ENCODE measurements around the gene TNNC1. TPM values are rescaled to one million over a fixed set of nuclear protein-coding genes. Genes with fewer than 3 reads are reported as not detected.

The TNNC1 gene
- total and polyA plus RNA-seq, 12 donors: 6,035 to 18,066 (median 8,315) TPM

DNA sequence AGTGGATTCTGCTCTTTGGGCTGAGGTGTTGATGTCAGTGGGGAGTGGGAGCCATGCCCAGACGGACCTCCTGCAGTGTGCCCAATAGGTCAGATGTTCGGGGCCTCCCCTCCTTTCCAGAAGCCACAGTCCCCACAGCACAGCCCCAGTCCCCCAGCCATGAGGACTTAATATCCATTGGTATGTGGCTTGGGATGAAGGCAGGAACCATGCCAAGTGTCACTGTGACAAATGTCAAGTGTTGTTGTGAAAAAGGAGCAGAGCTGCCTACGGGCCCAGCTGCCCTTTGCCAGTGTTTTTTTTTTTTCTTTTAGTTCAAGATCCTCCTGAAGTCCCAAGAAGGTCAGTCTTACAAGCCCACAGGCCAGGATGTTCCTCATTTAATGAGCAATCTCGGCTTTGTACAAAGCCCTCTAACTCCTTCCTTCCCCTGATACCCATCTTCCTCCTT lies 21.1 kb downstream of the TNNC1 start:
- Histone ChIP-seq H3K4me1 (peaks cover 34 to 89% (median 70%) of the 10 kb centered on the region in 9 donors), H3K36me3 (no peaks in the 10 kb centered on the region), H3K4me3 (no peak overlapping the region), H3K27ac (peak overlapping the region; percentile 41 to 86 (median 72)), H3K27me3 (no peaks in the 10 kb centered on the region), H3K9me3 (no peaks in the 10 kb centered on the region)
- TF ChIP-seq, protein P1, sequence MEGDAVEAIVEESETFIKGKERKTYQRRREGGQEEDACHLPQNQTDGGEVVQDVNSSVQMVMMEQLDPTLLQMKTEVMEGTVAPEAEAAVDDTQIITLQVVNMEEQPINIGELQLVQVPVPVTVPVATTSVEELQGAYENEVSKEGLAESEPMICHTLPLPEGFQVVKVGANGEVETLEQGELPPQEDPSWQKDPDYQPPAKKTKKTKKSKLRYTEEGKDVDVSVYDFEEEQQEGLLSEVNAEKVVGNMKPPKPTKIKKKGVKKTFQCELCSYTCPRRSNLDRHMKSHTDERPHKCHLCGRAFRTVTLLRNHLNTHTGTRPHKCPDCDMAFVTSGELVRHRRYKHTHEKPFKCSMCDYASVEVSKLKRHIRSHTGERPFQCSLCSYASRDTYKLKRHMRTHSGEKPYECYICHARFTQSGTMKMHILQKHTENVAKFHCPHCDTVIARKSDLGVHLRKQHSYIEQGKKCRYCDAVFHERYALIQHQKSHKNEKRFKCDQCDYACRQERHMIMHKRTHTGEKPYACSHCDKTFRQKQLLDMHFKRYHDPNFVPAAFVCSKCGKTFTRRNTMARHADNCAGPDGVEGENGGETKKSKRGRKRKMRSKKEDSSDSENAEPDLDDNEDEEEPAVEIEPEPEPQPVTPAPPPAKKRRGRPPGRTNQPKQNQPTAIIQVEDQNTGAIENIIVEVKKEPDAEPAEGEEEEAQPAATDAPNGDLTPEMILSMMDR (IDR thresholded peaks at IDR 0.05): no peak
- ATAC-seq (peak in 6 of 8 donors; percentile 1 to 26 (median 20)), DNase-seq (peak in 1 of 2 donors; percentile 72)
- intact Hi-C loops (cut with DNase I): loop anchor here in 1 of 10 donors (1.0 kb wide), 1 partner anchor 13 kb away; the partner anchor contains the start of gene SEMA3G
- WGBS, 2 donors: 22 to 28% methylated on average over 4 of the region's 4 CpGs

DNA sequence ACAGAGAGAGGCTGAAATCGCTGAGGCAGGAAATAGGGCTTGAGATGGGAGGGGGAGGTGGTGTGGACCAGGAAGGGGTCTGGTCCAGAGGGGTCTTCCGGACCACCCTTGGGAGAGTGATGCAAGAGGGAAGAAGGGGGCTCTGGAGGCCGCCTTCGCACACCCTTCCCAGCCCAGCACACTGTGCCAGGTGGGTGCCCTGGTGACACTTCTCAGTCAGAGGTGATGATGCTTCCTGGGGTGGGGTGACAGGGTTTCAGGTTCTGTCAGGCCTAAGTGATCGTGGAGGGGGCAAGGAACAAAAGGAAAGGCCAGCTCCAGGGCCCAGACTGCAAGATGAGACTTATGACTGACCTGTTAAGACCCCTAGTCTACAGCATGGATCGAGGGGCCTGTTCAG lies 21.6 kb downstream of the TNNC1 start:
- no peak for ATAC-seq
- H3K36me3 ChIP-seq: no peaks in the 10 kb centered on the region
- 63 to 69% methylated on average over 6 of the region's 6 CpGs for WGBS, 2 donors
- H3K27me3 ChIP-seq: no peaks in the 10 kb centered on the region
- no peak overlapping the region for H3K4me3 ChIP-seq
- H3K4me1 ChIP-seq: peaks cover 34 to 84% (median 68%) of the 10 kb centered on the region in 9 donors
- H3K9me3 ChIP-seq: no peaks in the 10 kb centered on the region
- no peak for DNase-seq
- H3K27ac ChIP-seq: peak overlapping the region; percentile 24 to 86 (median 72)
- intact Hi-C loops (cut with DNase I): no loop called here
- TF ChIP-seq, protein P1 (IDR thresholded peaks at IDR 0.05): no peak

GRCh38 chr3:52431459-52432223 lies 22.2 kb downstream of the TNNC1 start:
- Histone ChIP-seq H3K27me3 (no peaks in the 10 kb centered on the region), H3K27ac (peak overlapping the region in 9 of 10 donors; percentile 24 to 86 (median 76)), H3K9me3 (no peaks in the 10 kb centered on the region), H3K4me3 (no peak overlapping the region), H3K36me3 (no peaks in the 10 kb centered on the region), H3K4me1 (peaks cover 34 to 78% (median 62%) of the 10 kb centered on the region in 9 donors)
- ATAC-seq: peak in 2 of 8 donors; percentile 2
- 60 to 64% methylated on average over 10 of the region's 10 CpGs for WGBS, 2 donors
- TF ChIP-seq, protein P1 (IDR thresholded peaks at IDR 0.05): no peak
- intact Hi-C loops (cut with DNase I): no loop called here
- DNase-seq: no peak

GRCh38 chr3:52430416-52430810 lies 23.4 kb downstream of the TNNC1 start:
- TF ChIP-seq, protein P1 (IDR thresholded peaks at IDR 0.05): no peak
- Histone ChIP-seq H3K9me3 (no peaks in the 10 kb centered on the region), H3K36me3 (no peaks in the 10 kb centered on the region), H3K27me3 (no peaks in the 10 kb centered on the region), H3K4me3 (no peak overlapping the region), H3K27ac (peak overlapping the region; percentile 29 to 86 (median 55)), H3K4me1 (peaks cover 34 to 68% (median 54%) of the 10 kb centered on the region in 9 donors)
- WGBS, 2 donors: 82 to 85% methylated on average over 9 of the region's 9 CpGs
- no peak for DNase-seq
- intact Hi-C loops (cut with DNase I): no loop called here
- ATAC-seq: no peak

Measured in heart right ventricle (tissue), 16 donors.